BE2C (cell line): Measurements from ENCODE around the gene CDSN.

ENCODE experiments used
- DNase-seq: peaks from one replicate; pipeline ENCODE4 v3.0.0-alpha.2; 2020
- H3K27me3 ChIP-seq: fragments of 250-450 bp; sonication (Bioruptor Pico); 2 replicates; pipeline ENCODE4 v1.5.1; 2020; ENCODE audit warnings: mild to moderate bottlenecking
- H3K36me3 ChIP-seq: fragments of 250-450 bp; sonication (Bioruptor Pico); 2 replicates; pipeline ENCODE4 v1.5.1; 2020; ENCODE audit warnings: mild to moderate bottlenecking
- H3K4me1 ChIP-seq: fragments of 250-450 bp; sonication (Bioruptor Pico); 2 replicates; pipeline ENCODE4 v1.5.1; 2020
- H3K4me3 ChIP-seq: 2 replicates; pipeline ENCODE4 v1.5.1; 2011; ENCODE audit warnings: low read depth, low read length
- H3K9me3 ChIP-seq: fragments of 250-450 bp; sonication (Bioruptor Pico); 2 replicates; pipeline ENCODE4 v1.5.1; 2020
- CTCF ChIP-seq: IDR thresholded peaks from 2 replicates; pipeline ENCODE4 v1.5.1; 2012; ENCODE audit warnings: mild to moderate bottlenecking, low read depth, low read length

The CDSN gene

GRCh38 chr6:31163922-31164321, 43.7 kb upstream of the CDSN start:
- no peaks in the 10 kb centered on the region for H3K4me1 ChIP-seq
- no peaks in the 10 kb centered on the region for H3K27me3 ChIP-seq
- no peaks in the 10 kb centered on the region for H3K9me3 ChIP-seq
- no peak for DNase-seq
- no peak for TF ChIP-seq CTCF
- H3K36me3 ChIP-seq = peaks cover 6% of the 10 kb centered on the region
- H3K4me3 ChIP-seq = no peak overlapping the region

GRCh38 chr6:31162463-31163165, 42.4 kb upstream of the CDSN start:
- TF ChIP-seq CTCF = no peak
- Histone ChIP-seq H3K9me3 (no peaks in the 10 kb centered on the region), H3K36me3 (peaks cover 6% of the 10 kb centered on the region), H3K4me1 (no peaks in the 10 kb centered on the region), H3K27me3 (no peaks in the 10 kb centered on the region), H3K4me3 (no peak overlapping the region)
- no peak for DNase-seq

GRCh38 chr6:31161216-31162126, 41.2 kb upstream of the CDSN start:
- no peak for TF ChIP-seq CTCF
- peaks cover 2% of the 10 kb centered on the region; the same call in 1 of the 2 replicates for H3K4me1 ChIP-seq
- H3K9me3 ChIP-seq = no peaks in the 10 kb centered on the region
- H3K4me3 ChIP-seq = no peak overlapping the region
- no peaks in the 10 kb centered on the region for H3K27me3 ChIP-seq
- peaks cover 6% of the 10 kb centered on the region for H3K36me3 ChIP-seq
- DNase-seq = no peak

- peak; percentile 7; the same call in 1 of the 2 replicates for TF ChIP-seq CTCF
- H3K4me3 ChIP-seq = peak overlapping the region; percentile 86
- DNase-seq = peak; percentile 33
- no peaks in the 10 kb centered on the region for H3K9me3 ChIP-seq
- peaks cover 6% of the 10 kb centered on the region for H3K36me3 ChIP-seq
- peaks cover 2% of the 10 kb centered on the region; the same call in 1 of the 2 replicates for H3K4me1 ChIP-seq
- H3K27me3 ChIP-seq = no peaks in the 10 kb centered on the region
These were observed 38.9 kb upstream of the CDSN start for GRCh38 chr6:31158863-31159855.

- peaks cover 2% of the 10 kb centered on the region; the same call in 1 of the 2 replicates for H3K4me1 ChIP-seq
- H3K36me3 ChIP-seq = peaks cover 6% of the 10 kb centered on the region
- no peak for TF ChIP-seq CTCF
- no peaks in the 10 kb centered on the region for H3K9me3 ChIP-seq
- H3K27me3 ChIP-seq = no peaks in the 10 kb centered on the region
- peak within 1 kb of the TSS; percentile 86 for H3K4me3 ChIP-seq
- DNase-seq = peak; percentile 98
These were observed 38.1 kb upstream of the CDSN start, which contains the start of gene TCF19 for GRCh38 chr6:31158140-31158862. TSS of gene TCF19 (plus strand) at chr6:31158589. CDS start at chr6:31159470, 881 bp downstream.
